ENCODE results near the gene VPS25. TPM values are rescaled to one million over a fixed set of nuclear protein-coding genes. Genes with fewer than 3 reads are reported as not detected.
"Not testable (repeated sequence)": the region's sequence is repeated elsewhere in the genome, so short reads cannot be mapped to it uniquely, and the experiment has no call there.

VPS25 gene
- total RNA-seq, 4 donors from 2014 or later, result 78.6 to 93.6 (median 83.0) TPM

DNA sequence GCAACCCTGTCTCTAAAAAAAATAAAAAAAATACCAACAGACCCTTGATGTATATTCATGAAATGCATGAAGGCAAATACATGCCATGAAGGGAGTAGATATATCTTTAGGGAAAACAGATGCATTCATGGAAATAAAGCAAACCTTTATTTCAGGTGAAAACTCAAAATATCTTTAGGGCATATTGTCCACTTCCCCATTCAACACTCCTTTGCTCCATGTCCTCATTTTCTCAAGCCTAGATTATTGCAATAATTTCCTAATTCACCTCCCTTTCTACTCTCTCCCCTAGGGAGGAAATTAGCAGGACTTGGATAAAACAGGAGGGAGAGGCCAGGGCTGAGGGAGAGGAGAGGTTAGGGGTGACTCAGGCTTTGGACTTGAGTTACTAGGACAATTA, 5.7 kb upstream of the VPS25 start:
- no peak for DNase-seq
- intact Hi-C loops (cut with DNase I), result no loop called here
- peaks cover 0 to 9% (median 0%) of the 10 kb centered on the region in 3 donors for H3K4me1 ChIP-seq
- no peaks in the 10 kb centered on the region for H3K9me3 ChIP-seq
- no peak overlapping the region for H3K27ac ChIP-seq
- no peak overlapping the region for H3K4me3 ChIP-seq
- peaks cover 0 to 18% (median 0%) of the 10 kb centered on the region in 4 donors for H3K27me3 ChIP-seq
- TF ChIP-seq POLR2A (IDR thresholded peaks at IDR 0.05) (no peak), CTCF (IDR thresholded peaks at IDR 0.05) (no peak)
- H3K36me3 ChIP-seq, result no peaks in the 10 kb centered on the region

- intact Hi-C loops (cut with DNase I); H3K4me3 ChIP-seq; H3K27ac ChIP-seq; H3K9me3 ChIP-seq; DNase-seq; H3K36me3 ChIP-seq; H3K4me1 ChIP-seq: not testable (repeated sequence)
- 62 to 68% methylated on average over 8 to 9 of the region's 9 CpGs for WGBS, 2 donors
- H3K27me3 ChIP-seq, result peaks cover 0 to 14% (median 0%) of the 10 kb centered on the region in 4 donors
Measured at GRCh38 chr17:42768006-42768405, 5.2 kb upstream of the VPS25 start.

GRCh38 chr17:42769964-42770363, 3.3 kb upstream of the VPS25 start:
- peaks cover 8 to 21% (median 10%) of the 10 kb centered on the region in 3 donors for H3K4me1 ChIP-seq
- WGBS, 2 donors, result 71 to 75% methylated on average over 10 of the region's 10 CpGs
- intact Hi-C loops (cut with DNase I); H3K4me3 ChIP-seq; H3K36me3 ChIP-seq; H3K27ac ChIP-seq; DNase-seq; H3K9me3 ChIP-seq: not testable (repeated sequence)
- peaks cover 0 to 10% (median 0%) of the 10 kb centered on the region in 4 donors for H3K27me3 ChIP-seq

DNA sequence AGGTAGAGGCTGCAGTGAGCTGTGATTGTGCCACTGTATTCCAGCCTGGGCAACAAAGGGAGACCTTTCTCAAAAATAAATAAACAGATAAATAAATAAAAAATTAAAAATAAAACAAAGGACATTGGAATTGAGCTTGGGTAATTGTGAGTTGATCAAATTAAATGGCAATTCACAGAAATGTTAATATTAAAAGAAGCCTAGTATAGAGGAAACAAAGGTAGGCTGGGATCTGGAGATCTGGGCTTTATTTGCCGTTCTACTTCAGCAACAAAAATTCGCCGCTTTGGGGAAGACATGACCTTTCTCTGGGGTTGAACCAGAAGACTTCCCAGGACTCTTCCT, 332 bp upstream of the VPS25 start:
- DNase-seq, result no peak
- Histone ChIP-seq H3K4me1 (peaks cover 8 to 32% (median 10%) of the 10 kb centered on the region in 3 donors), H3K9me3 (no peaks in the 10 kb centered on the region), H3K27ac (peak overlapping the region; percentile 86 to 94 (median 93)), H3K36me3 (peaks cover 6 to 32% (median 14%) of the 10 kb centered on the region in 3 donors), H3K27me3 (no peaks in the 10 kb centered on the region), H3K4me3 (peak overlapping the region; percentile 64 to 98 (median 86))
- intact Hi-C loops (cut with DNase I), result no loop called here
- TF ChIP-seq CTCF (IDR thresholded peaks at IDR 0.05) (no peak), POLR2A (IDR thresholded peaks at IDR 0.05) (no peak)
- WGBS, 2 donors, result 3 to 7% methylated on average over 3 of the region's 3 CpGs

DNA sequence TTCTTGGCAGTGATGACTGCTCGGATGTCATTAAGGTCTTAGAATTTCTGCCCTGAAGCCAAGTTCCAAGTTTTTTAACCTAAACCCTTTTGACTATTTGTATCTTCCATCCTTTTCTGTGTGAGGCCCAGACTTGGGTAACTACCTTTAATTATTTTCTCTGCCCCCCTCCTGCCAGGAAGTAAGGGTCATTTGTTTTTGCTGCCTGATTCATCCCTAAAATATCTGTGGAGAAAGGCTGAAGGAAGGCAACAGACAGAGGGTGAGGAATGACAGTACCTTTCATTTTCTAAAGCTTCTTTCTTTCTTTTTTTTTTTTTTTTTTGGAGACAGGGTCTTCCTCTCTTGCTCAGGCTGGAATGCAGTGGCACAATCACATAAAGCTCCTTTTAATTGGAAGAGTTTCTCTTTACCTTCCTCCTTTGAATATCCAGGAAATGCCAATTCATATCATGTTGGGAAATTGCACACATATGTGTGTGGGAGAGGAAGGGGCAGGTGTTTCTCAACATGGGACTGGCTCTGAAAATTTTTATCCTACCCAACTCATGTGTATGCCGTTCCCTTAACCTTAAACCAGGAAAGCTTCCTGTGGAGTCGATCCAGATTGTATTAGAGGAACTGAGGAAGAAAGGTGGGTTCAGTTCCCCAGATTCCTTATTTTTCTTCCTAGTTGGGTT, 957 bp downstream of the VPS25 start:
- intact Hi-C loops (cut with DNase I), result no loop called here

More for the DNA sequence above, 957 bp downstream of the VPS25 start:
- DNase-seq, result no peak
- H3K27me3 ChIP-seq, result no peaks in the 10 kb centered on the region
- H3K4me3 ChIP-seq, result peak overlapping the region; percentile 64 to 98 (median 86)
- 50 to 62% methylated on average over 3 of the region's 3 CpGs for WGBS, 2 donors
- TF ChIP-seq CTCF (IDR thresholded peaks at IDR 0.05) (no peak), POLR2A (IDR thresholded peaks at IDR 0.05) (no peak)
- no peaks in the 10 kb centered on the region for H3K9me3 ChIP-seq
- H3K36me3 ChIP-seq, result peaks cover 6 to 45% (median 27%) of the 10 kb centered on the region in 3 donors
- peak overlapping the region; percentile 86 to 94 (median 93) for H3K27ac ChIP-seq
- peaks cover 8 to 44% (median 10%) of the 10 kb centered on the region in 3 donors for H3K4me1 ChIP-seq
